HepG2 (cell line): Measurements from ENCODE around the gene FMO1. TPM values are rescaled to one million over a fixed set of nuclear protein-coding genes. Genes with fewer than 3 reads are reported as not detected.

Experiments
- ATAC-seq: fragments of 200-7000 bp; cut with Tn5 transposase; 3 replicates; pipeline ENCODE4 v1.9.1; 2020; ENCODE audit warnings: mild to moderate bottlenecking, moderate library complexity
- BruUV-seq: library from RNA; stranded (reverse); fragments of 400-500 nt; replicated peaks from 2 replicates; lab custom pipeline; 2021; lab: Mats Ljungman, UMichigan
- CTCF ChIA-PET: fragments of 300-600 bp; formaldehyde crosslinking; extraction: SDS; loops from one replicate; lab custom pipeline; 2021; ENCODE audit warnings: low total read pairs, inconsistent platforms, low intra/inter-chr PET ratio; lab: Yijun Ruan, JAX
- POLR2A ChIA-PET: fragments of 350-600 bp; sonication (Branson Sonifier 250); formaldehyde crosslinking; loops from one replicate; lab custom pipeline; 2020; ENCODE audit warnings: antibody characterized with exemption, inconsistent platforms; lab: Yijun Ruan, JAX
- DNase-seq: peaks from one replicate; pipeline ENCODE4 v3.0.0-alpha.2; 2015; ENCODE audit warnings: low spot score
- FAIRE-seq: peaks from 3 replicates; lab custom pipeline; 2011; peaks lifted over from hg19 to GRCh38; lab: Jason Lieb, UNC
- H2AFZ ChIP-seq: one replicate; pipeline ENCODE4 v1.6.1; 2011; ENCODE audit warnings: low read length, inconsistent platforms
- H3K27ac ChIP-seq: fragments of 300-600 bp; 3 replicates; pipeline ENCODE4 v1.8.0; 2011; ENCODE audit warnings: mixed run types, mild to moderate bottlenecking, mixed read lengths, low read length, inconsistent platforms; ENCODE audit not compliant: insufficient read depth; ENCODE audit errors: extremely low read length
- H3K27me3 ChIP-seq, 2 experiments: fragments of 200-600 bp in 1 of 2; 2 replicates in 1 of 2; 3 replicates in 1 of 2; pipeline versions ENCODE4 v1.6.0 to v1.8.0; 2011; ENCODE audit warnings: low read length in 2 of 2, mild to moderate bottlenecking in 2 of 2, moderate library complexity in 2 of 2, inconsistent platforms in 1 of 2; ENCODE audit not compliant: insufficient read depth in 2 of 2, control insufficient read depth in 1 of 2
- H3K36me3 ChIP-seq, 2 experiments: fragments of 200-600 bp in 1 of 2; replicated peaks in 1 of 2; 2 replicates in 1 of 2; 3 replicates in 1 of 2; pipeline versions ENCODE4 v1.5.1 to v1.8.0; 2011; ENCODE audit warnings: low read length in 2 of 2, inconsistent platforms in 1 of 2; ENCODE audit not compliant: insufficient read depth in 2 of 2, control insufficient read depth in 1 of 2
- H3K4me1 ChIP-seq: 2 replicates; pipeline ENCODE4 v1.5.1; 2012; ENCODE audit warnings: low read length, inconsistent platforms; ENCODE audit not compliant: insufficient read depth
- H3K4me2 ChIP-seq: 2 replicates; pipeline ENCODE4 v1.6.0; 2011; ENCODE audit warnings: low read depth, low read length, inconsistent platforms
- H3K4me3 ChIP-seq, 3 experiments: fragments of 200-600 bp in 1 of 3; sonication (generic), shearing (Covaris generic) in 1 of 3; replicated peaks in 1 of 3; 2 replicates each; pipeline ENCODE4 v1.5.1; 2011 to 2016; ENCODE audit warnings: low read length in 3 of 3, inconsistent platforms in 2 of 3, low read depth in 2 of 3, mild to moderate bottlenecking in 2 of 3, control low read depth in 1 of 3, mixed read lengths in 1 of 3; ENCODE audit not compliant: insufficient read depth in 1 of 3
- H3K79me2 ChIP-seq: one replicate; pipeline ENCODE4 v1.6.1; 2011; ENCODE audit warnings: low read length, inconsistent platforms; ENCODE audit not compliant: insufficient read depth
- H3K9ac ChIP-seq: 2 replicates; pipeline ENCODE4 v1.6.0; 2011; ENCODE audit warnings: mild to moderate bottlenecking, low read depth, low read length, inconsistent platforms; ENCODE audit not compliant: insufficient read depth
- H3K9me3 ChIP-seq: 2 replicates; pipeline ENCODE4 v1.5.1; 2012; ENCODE audit warnings: mild to moderate bottlenecking, low read length
- H4K20me1 ChIP-seq: 2 replicates; pipeline ENCODE4 v1.6.0; 2011; ENCODE audit warnings: inconsistent platforms, mild to moderate bottlenecking, low read length, moderate library complexity; ENCODE audit not compliant: insufficient read depth
- FLYWCH1 ChIP-seq: sonication (generic); formaldehyde crosslinking; IDR thresholded peaks from 2 replicates; pipeline ENCODE4 v1.8.1; 2023; ENCODE audit warnings: mild to moderate bottlenecking, missing genetic modification reagents
- KDM2A ChIP-seq: sonication (generic); formaldehyde crosslinking; IDR thresholded peaks from 2 replicates; pipeline ENCODE4 v1.4.0; 2020; ENCODE audit warnings: low read depth, missing genetic modification reagents, borderline replicate concordance
- KMT2B ChIP-seq: IDR thresholded peaks from 2 replicates; pipeline ENCODE4 v1.6.1; 2016; ENCODE audit warnings: missing genetic modification reagents, missing compliant biosample characterization
- MED13 ChIP-seq: sonication (generic); formaldehyde crosslinking; IDR thresholded peaks from 2 replicates; pipeline ENCODE4 v1.5.0; 2020; ENCODE audit warnings: missing genetic modification reagents
- NONO ChIP-seq, 2 experiments: fragments of 450-650 bp in 1 of 2; sonication (generic) in 1 of 2; formaldehyde crosslinking in 1 of 2; IDR thresholded peaks in 1 of 2; conservative IDR thresholded peaks in 1 of 2; 2 replicates each; pipeline versions ENCODE4 v1.6.1 to v1.8.0; 2017 to 2022; ENCODE audit warnings: mild to moderate bottlenecking in 1 of 2, missing genetic modification reagents in 1 of 2, moderate library complexity in 1 of 2
- RAD51 ChIP-seq: fragments of 450-650 bp; IDR thresholded peaks from 2 replicates; pipeline ENCODE4 v1.6.1; 2016; ENCODE audit warnings: borderline replicate concordance
- RARA ChIP-seq: IDR thresholded peaks from 2 replicates; pipeline ENCODE4 v1.6.1; 2016; ENCODE audit warnings: missing genetic modification reagents, missing compliant biosample characterization
- RFX1 ChIP-seq: fragments of 450-650 bp; IDR thresholded peaks from 2 replicates; pipeline ENCODE4 v1.6.1; 2017
- SIX1 ChIP-seq: sonication (generic); formaldehyde crosslinking; IDR thresholded peaks from 2 replicates; pipeline ENCODE4 v1.4.0; 2020; ENCODE audit warnings: missing genetic modification reagents, borderline replicate concordance
- SMYD3 ChIP-seq: sonication (generic); formaldehyde crosslinking; IDR thresholded peaks from 2 replicates; pipeline ENCODE4 v1.8.1; 2023; ENCODE audit warnings: mild to moderate bottlenecking, missing genetic modification reagents
- ZNF30 ChIP-seq: sonication (generic); formaldehyde crosslinking; IDR thresholded peaks from 2 replicates; pipeline ENCODE4 v1.5.0; 2020; ENCODE audit warnings: mild to moderate bottlenecking, missing genetic modification reagents
- WGBS: methylation state at CpG from one replicate; pipeline ENCODE4 v1.1.6; 2017; ENCODE audit warnings: low lambda C conversion rate; 5-methylcytosine and 5-hydroxymethylcytosine counted together
- in situ Hi-C: cut with HindIII; loops from 2 replicates; pipeline ENCODE4 v1.10.0; 2017; ENCODE audit warnings: low pct_unique_long_range_greater_than_20kb; ENCODE audit not compliant: extremely low pct_ligation_motif_present
- intact Hi-C: fragments of 100-400 bp; cut with micrococcal nuclease; formaldehyde crosslinking; loops from one replicate; pipeline ENCODE4 v1.10.0; 2022; ENCODE audit not compliant: unreplicated experiment
- polyA plus RNA-seq, 8 experiments: library from polyadenylated mRNA; depleted of rRNA in 3 of 8; stranded (reverse) in 7 of 8; unstranded in 1 of 8; fragments of >200 nt; fragmentation: Illumina TruSeq in 4 of 8; extraction: Trizol in 4 of 8; gene quantifications; 2 replicates each; pipeline versions ENCODE4 v1.2.1 to v1.2.3, GENCODE V29; 2011 to 2016; ENCODE audit warnings: low read depth in 4 of 8, missing spikeins in 1 of 8, mixed read lengths in 1 of 8; ENCODE audit not compliant: insufficient read depth in 1 of 8
- total RNA-seq, 5 experiments: library from RNA; depleted of rRNA; stranded (reverse); fragments of >200 nt; fragmentation: Illumina TruSeq; extraction: Trizol; gene quantifications; 2 replicates each; pipeline ENCODE4 v1.2.3, GENCODE V29; 2016; ENCODE audit warnings: low read depth in 1 of 5
- TF ChIP-seq, protein P1 (sequence below): sonication (generic); formaldehyde crosslinking; IDR thresholded peaks from 2 replicates; pipeline ENCODE4 v1.8.0; 2022; ENCODE audit warnings: low read depth, missing genetic modification reagents
- TF ChIP-seq, protein P2 (sequence below): sonication (generic); formaldehyde crosslinking; IDR thresholded peaks from 2 replicates; pipeline ENCODE4 v1.5.1; 2020; ENCODE audit warnings: missing genetic modification reagents, mild to moderate bottlenecking, borderline replicate concordance

Gene FMO1
- total and polyA plus RNA-seq, 2 of the 13 experiments (the other 11 are each of a cell fraction or from before 2014, with no cell fraction given) = not detected

DNA sequence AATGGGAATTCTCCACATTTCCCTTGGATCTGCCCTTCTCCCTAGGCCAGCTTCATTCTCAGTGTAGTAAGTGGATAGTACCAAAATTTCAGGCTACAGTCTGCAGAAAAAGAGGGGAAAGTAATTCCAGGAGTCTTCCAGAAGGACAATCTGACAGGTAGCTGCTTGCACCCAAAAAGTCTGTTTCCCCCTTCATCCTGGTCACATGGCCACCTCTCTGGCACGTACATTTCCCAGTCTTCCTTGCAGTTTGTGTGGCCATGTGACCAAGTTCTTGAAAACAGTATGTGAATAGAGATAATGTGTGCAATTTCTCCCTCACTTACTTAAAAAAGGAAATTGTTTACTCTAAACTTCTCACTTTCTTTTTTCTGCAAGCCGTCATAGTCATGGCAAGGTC lies 51.0 kb downstream of the FMO1 start:
- FAIRE-seq (no peak), ATAC-seq (no peak)
- CTCF ChIA-PET = no interaction called here
- intact Hi-C loops = no loop called here
- POLR2A ChIA-PET = no interaction called here
- H3K36me3 ChIP-seq = no peaks in the 10 kb centered on the region
- TF ChIP-seq SMYD3 (CRISPR knock-in tag) (no peak), KDM2A (CRISPR knock-in tag) (no peak), MED13 (CRISPR knock-in tag) (no peak), RARA (no peak), SIX1 (no peak)
- TF ChIP-seq, protein P1, sequence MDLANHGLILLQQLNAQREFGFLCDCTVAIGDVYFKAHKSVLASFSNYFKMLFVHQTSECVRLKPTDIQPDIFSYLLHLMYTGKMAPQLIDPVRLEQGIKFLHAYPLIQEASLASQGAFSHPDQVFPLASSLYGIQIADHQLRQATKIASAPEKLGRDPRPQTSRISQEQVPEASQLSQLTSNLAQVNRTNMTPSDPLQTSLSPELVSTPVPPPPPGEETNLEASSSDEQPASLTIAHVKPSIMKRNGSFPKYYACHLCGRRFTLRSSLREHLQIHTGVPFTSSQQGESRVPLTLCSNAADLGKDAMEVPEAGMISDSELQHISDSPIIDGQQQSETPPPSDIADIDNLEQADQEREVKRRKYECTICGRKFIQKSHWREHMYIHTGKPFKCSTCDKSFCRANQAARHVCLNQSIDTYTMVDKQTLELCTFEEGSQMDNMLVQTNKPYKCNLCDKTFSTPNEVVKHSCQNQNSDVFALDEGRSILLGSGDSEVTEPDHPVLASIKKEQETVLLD = no peak
- TF ChIP-seq, all 625 proteins: peak for 0
- BruUV-seq = no TSS peak
- H3K27ac ChIP-seq = no peak overlapping the region
- in situ Hi-C loops = no loop called here
- no peak overlapping the region for H2AFZ ChIP-seq
- WGBS = 11% methylated on average over 2 of the region's 2 CpGs
- H3K27me3 ChIP-seq = no peaks in the 10 kb centered on the region
- no peak overlapping the region for H3K9ac ChIP-seq
- DNase-seq = no peak
- peaks cover 24% of the 10 kb centered on the region for H3K9me3 ChIP-seq
- no peaks in the 10 kb centered on the region for H4K20me1 ChIP-seq
- H3K4me3 ChIP-seq = no peak overlapping the region
- H3K4me2 ChIP-seq = no peak overlapping the region
- no peaks in the 10 kb centered on the region for H3K4me1 ChIP-seq
- no peaks in the 10 kb centered on the region for H3K79me2 ChIP-seq

- TF ChIP-seq ZNF30 (no peak), RFX1 (no peak), NONO (IDR thresholded peaks at IDR 0.05) (no peak), NONO (CRISPR knock-in tag; conservative IDR thresholded peaks at IDR 0.05) (no peak), RAD51 (no peak), FLYWCH1 (CRISPR knock-in tag) (no peak), KMT2B (CRISPR knock-in tag) (no peak)
- TF ChIP-seq, protein P2, sequence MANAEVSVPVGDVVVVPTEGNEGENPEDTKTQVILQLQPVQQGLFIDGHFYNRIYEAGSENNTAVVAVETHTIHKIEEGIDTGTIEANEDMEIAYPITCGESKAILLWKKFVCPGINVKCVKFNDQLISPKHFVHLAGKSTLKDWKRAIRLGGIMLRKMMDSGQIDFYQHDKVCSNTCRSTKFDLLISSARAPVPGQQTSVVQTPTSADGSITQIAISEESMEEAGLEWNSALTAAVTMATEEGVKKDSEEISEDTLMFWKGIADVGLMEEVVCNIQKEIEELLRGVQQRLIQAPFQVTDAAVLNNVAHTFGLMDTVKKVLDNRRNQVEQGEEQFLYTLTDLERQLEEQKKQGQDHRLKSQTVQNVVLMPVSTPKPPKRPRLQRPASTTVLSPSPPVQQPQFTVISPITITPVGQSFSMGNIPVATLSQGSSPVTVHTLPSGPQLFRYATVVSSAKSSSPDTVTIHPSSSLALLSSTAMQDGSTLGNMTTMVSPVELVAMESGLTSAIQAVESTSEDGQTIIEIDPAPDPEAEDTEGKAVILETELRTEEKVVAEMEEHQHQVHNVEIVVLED (CRISPR knock-in tag) = no peak
- no peak for ATAC-seq
- Histone ChIP-seq H3K4me1 (no peaks in the 10 kb centered on the region), H3K79me2 (no peaks in the 10 kb centered on the region), H3K36me3 (no peaks in the 10 kb centered on the region), H3K27ac (no peak overlapping the region), H3K4me2 (no peak overlapping the region), H4K20me1 (no peaks in the 10 kb centered on the region), H2AFZ (no peak overlapping the region), H3K27me3 (no peaks in the 10 kb centered on the region), H3K4me3 (no peak overlapping the region), H3K9me3 (peaks cover 24% of the 10 kb centered on the region), H3K9ac (no peak overlapping the region)
- no peak for DNase-seq
- POLR2A ChIA-PET = no interaction called here
- BruUV-seq = no TSS peak
- in situ Hi-C loops = no loop called here
- CTCF ChIA-PET = no interaction called here
- intact Hi-C loops = no loop called here
- FAIRE-seq = no peak
- 0% methylated on average over 1 of the region's 1 CpG for WGBS
These were observed 52.1 kb downstream of the FMO1 start for GRCh38 chr1:171300401-171300800.
